Measurements from ENCODE around the gene WNT3A. TPM values are rescaled to one million over a fixed set of nuclear protein-coding genes. Genes with fewer than 3 reads are reported as not detected.

The WNT3A gene
- total and polyA plus RNA-seq, 2 experiments from 2014 or later = 0.07 to 0.65 TPM

GRCh38 chr1:228012555-228012954 lies 5.8 kb downstream of the WNT3A start:
- Histone ChIP-seq H2AFZ (no peak overlapping the region), H3K36me3 (ENCODE audit: insufficient read depth) (no peaks in the 10 kb centered on the region), H3K4me3 (no peak overlapping the region), H3F3A (replicated peaks; ENCODE audit: low read depth) (no peaks in the 10 kb centered on the region), H3K9me2 (ENCODE audit: insufficient read depth) (no peaks in the 10 kb centered on the region), H4K20me1 (replicated peaks; ENCODE audit: insufficient read depth) (no peaks in the 10 kb centered on the region), H3K4me2 (no peak overlapping the region), H3K27me3 (ENCODE audit: insufficient read depth) (peaks cover 76% of the 10 kb centered on the region), H3K79me2 (replicated peaks; ENCODE audit: insufficient read depth) (no peaks in the 10 kb centered on the region), H3K4me1 (ENCODE audit: insufficient read depth) (peaks cover 11% of the 10 kb centered on the region), H3K27ac (ENCODE audit: low read depth) (no peak overlapping the region)
- DNase-seq (ENCODE audit: low spot score) = no peak
- Mint-ChIP-seq H3K4me1 (peaks cover 16% of the 10 kb centered on the region), H3K27ac (no peak overlapping the region), H3K9me3 (peaks cover 3% of the 10 kb centered on the region; the same call in 2 of the 3 replicates), H3K36me3 (ENCODE audit: low read depth) (no peaks in the 10 kb centered on the region; the same call in 2 of the 3 replicates), H3K4me3 (no peak overlapping the region), H3K27me3 (ENCODE audit: insufficient read depth, low read depth, poor library complexity) (peaks cover 72% of the 10 kb centered on the region)
- TF ChIP-seq EZH2phosphoT487 (IDR thresholded peaks at IDR 0.05; ENCODE audit: unreplicated experiment) (no peak), ZNF462 (CRISPR knock-in tag; IDR thresholded peaks at IDR 0.05) (no peak)
- ATAC-seq = no peak

GRCh38 chr1:228013131-228013934 lies 6.5 kb downstream of the WNT3A start:
- TF ChIP-seq JUNB (IDR thresholded peaks at IDR 0.05; ENCODE audit: unreplicated experiment) (no peak), ZNF114 (CRISPR knock-in tag; IDR thresholded peaks at IDR 0.05) (no peak), NANOG (IDR thresholded peaks at IDR 0.05; ENCODE audit: borderline replicate concordance) (no peak), STAT1 (IDR thresholded peaks at IDR 0.05; ENCODE audit: unreplicated experiment) (no peak), ETS1 (IDR thresholded peaks at IDR 0.05) (no peak)
- Histone ChIP-seq H3K27ac (ENCODE audit: low read depth) (no peak overlapping the region), H3K27me3 (ENCODE audit: insufficient read depth) (peaks cover 70% of the 10 kb centered on the region), H2AFZ (no peak overlapping the region), H3K4me2 (no peak overlapping the region), H3K4me3 (no peak overlapping the region), H3K4me1 (ENCODE audit: insufficient read depth) (peaks cover 11% of the 10 kb centered on the region), H3K79me2 (replicated peaks; ENCODE audit: insufficient read depth) (no peaks in the 10 kb centered on the region), H4K20me1 (replicated peaks; ENCODE audit: insufficient read depth) (no peaks in the 10 kb centered on the region), H3K36me3 (ENCODE audit: insufficient read depth) (no peaks in the 10 kb centered on the region), H3K9me2 (ENCODE audit: insufficient read depth) (no peaks in the 10 kb centered on the region), H3F3A (replicated peaks; ENCODE audit: low read depth) (no peaks in the 10 kb centered on the region)
- Mint-ChIP-seq H3K27me3 (ENCODE audit: insufficient read depth, low read depth, poor library complexity) (peaks cover 64% of the 10 kb centered on the region), H3K9me3 (peaks cover 3% of the 10 kb centered on the region; the same call in 2 of the 3 replicates), H3K4me1 (peaks cover 12% of the 10 kb centered on the region), H3K27ac (no peak overlapping the region), H3K4me3 (no peak overlapping the region), H3K36me3 (ENCODE audit: low read depth) (no peaks in the 10 kb centered on the region; the same call in 2 of the 3 replicates)
- DNase-seq (ENCODE audit: low spot score) (no peak), ATAC-seq (no peak)

All from GM23338 (cell line).